Placental epithelial cell (primary cell): ENCODE data around the gene RASAL3. TPM values are rescaled to one million over a fixed set of nuclear protein-coding genes. Genes with fewer than 3 reads are reported as not detected.

Source experiments
- small RNA-seq: library from RNA; depleted of rRNA; stranded (forward); fragments of <200 nt; gene quantifications from one replicate; pipeline ENCODE3, GENCODE V24; 2012
- total RNA-seq: library from RNA; depleted of rRNA; stranded (reverse); fragments of >200 nt; gene quantifications from 2 replicates; pipeline ENCODE4 v1.2.3, GENCODE V29; 2012

Gene RASAL3
- 0.39 TPM in 1 of 2 replicates, not detected in the other for total RNA-seq

GRCh38 chr19:15464394-15465385, at the start of gene RASAL3:
RASAL3 (minus strand) TSS chr19:15464544; CDS start chr19:15464358, 186 bp downstream.

DNA sequence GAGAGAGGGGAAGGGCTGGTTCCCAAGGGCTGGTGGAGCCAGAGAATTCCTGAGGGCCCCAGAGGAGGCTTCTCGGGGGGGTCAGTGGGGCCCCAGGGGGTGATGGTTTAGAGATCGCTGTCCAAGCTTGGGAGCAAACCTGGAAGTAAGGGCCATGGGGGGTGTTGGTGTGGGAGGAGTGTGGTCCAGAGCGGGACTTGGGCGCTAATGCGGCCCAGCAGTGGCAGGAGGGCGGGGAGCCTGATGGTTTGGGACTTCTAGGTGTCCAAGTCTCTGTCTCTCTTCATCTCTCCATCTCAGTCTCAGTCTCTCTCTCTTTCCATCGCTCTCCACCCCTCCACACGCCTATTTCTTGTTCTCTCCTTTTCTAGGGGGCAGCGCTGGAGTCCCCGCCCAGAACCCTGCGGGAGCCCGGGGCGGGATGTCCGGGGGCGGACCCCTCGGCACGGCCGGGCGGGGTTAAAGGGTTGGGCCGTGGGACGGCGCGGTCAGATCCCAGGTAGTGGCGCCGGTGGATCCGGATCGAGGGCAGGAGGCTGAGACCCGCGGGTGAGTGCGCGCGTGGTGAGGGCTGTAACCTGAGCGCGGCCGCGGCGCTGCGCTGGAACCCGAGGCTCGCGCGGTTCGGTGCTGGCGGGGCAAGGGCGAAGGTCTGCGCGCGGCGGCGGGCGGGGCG, 43.8 kb upstream of the RASAL3 start, which contains the start of gene CYP4F22:
CYP4F22 (plus strand) TSS at position 491 of the 676 bp plus-strand sequence. CDS start 16,812 bp downstream, outside the sequence.

GRCh38 chr19:15479391-15480345, 15.3 kb upstream of the RASAL3 start, which contains the start of gene PGLYRP2:
PGLYRP2 (minus strand) TSS chr19:15479501; CDS start chr19:15479371, 130 bp downstream.

DNA sequence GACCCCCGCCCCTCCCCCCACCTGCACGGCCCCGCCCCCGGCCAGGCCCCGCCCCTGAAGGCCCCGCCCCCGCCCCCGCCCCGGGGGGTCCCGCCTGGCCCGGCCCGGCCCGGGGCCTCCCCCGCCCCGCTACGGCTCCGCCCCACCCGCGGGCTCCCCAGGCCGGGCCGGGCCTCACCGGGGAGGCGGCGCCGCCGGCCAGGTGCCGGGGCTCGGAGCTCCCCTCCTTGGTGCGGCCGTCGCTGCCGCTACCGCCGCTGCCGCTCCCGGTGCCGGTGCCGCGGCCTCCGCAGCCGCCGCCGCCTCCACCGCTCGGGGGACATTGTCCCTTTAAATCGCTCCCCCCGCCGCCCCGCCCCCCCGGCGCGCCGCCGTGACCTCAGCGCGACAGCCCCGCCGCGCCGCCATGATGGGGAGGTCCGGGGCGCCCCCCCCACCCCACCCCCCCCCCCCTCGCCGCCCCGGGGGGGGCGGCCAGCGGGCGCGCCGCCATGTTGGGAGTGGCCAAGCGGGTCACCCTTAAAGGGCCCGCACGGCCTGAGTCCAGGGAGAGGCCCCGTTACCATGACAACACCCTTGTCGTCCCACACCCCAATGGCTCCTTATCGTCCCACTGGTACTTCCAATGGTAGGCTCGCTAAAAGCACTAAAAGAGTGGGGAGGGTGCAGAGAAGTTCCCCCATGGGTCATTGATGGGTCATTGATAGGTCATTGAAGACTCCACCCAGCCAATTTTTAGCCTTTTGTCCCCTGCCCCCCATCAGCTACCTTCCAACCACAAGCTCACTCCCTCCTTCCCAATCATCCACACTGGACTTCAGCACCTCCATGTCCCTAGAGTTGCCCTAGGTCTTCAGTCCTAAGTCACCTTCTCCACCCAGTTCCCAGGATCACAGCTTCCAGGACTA, 14.5 kb downstream of the RASAL3 start, which contains the start of gene WIZ:
WIZ (minus strand) TSS at position 337 of the 908 bp plus-strand sequence. CDS start 1,649 bp downstream, outside the sequence.

DNA sequence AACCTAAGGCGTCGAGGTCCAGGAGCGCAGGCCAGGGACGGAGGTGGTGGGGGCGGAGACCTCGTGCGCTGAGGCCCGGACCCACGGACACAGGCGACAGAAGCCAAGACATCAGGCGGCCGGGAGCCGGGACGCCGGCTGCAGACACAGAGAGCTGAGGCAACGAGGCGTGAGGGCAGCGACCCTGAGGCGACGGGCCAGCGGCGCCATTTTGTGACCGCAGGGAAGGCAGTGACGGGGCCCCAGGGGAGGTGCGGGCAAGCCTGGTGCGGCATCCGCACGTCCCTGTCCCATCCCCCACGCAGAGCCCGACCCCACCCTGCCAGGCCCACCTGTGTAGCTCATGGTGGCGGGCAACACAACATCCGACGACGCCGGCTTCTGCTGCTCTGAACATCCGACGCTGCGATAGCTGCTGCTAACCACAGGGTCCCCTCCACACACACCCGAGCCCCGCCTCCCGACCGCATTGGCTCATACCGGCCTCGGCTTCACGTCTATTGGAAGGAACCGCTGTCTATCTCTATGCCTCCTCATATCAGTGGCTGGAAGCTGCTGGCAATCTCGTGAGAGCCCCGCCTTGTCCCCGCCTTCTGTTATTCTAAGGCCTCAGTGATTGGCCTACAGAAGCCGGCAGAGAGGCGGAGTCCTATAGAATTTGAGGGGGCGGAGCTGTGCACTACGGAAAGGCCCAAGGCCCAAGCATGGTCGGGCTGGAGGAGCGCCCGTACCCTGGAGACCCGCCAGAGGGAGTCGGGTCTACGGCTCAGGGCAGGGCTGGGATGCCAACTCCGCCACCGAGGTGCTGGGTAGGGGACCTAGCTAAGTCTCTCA, 45.5 kb downstream of the RASAL3 start, which contains the start of gene AKAP8L:
AKAP8L (minus strand) TSS at position 410 of the 834 bp plus-strand sequence; CDS start at position 345, 65 bp downstream.

Small RNA genes lying within 50 kb of the gene (small RNA-seq; reads per million reads assigned to genes)
- not detected for gene MIR1470

Other genes with a start within 250 kb of the RASAL3 start
- gene EPHX3, start 232.1 kb downstream of the RASAL3 start, total RNA-seq: 0.11 TPM in 1 of 2 replicates, not detected in the other
- 26.8 and 28.7 TPM in 2 replicates for gene BRD4, start 132.0 kb downstream of the RASAL3 start, total RNA-seq
- 23.9 and 27.5 TPM in 2 replicates for gene AKAP8, start 84.8 kb downstream of the RASAL3 start, total RNA-seq
- gene AKAP8L, start 45.6 kb downstream of the RASAL3 start, total RNA-seq: 49.5 and 64.7 TPM in 2 replicates
- gene WIZ, start 14.6 kb downstream of the RASAL3 start, total RNA-seq: 13.3 and 14.6 TPM in 2 replicates
- not detected in 2 replicates for gene PGLYRP2, start 15.0 kb upstream of the RASAL3 start, total RNA-seq
- gene CYP4F22, start 44.0 kb upstream of the RASAL3 start, total RNA-seq: not detected in 2 replicates
- not detected in 2 replicates for gene CYP4F8, start 150.7 kb upstream of the RASAL3 start, total RNA-seq
- under 0.01 TPM in 1 of 2 replicates, not detected in the other for gene CYP4F3, start 176.4 kb upstream of the RASAL3 start, total RNA-seq
- not detected in 2 replicates for gene CYP4F12, start 208.5 kb upstream of the RASAL3 start, total RNA-seq